RWPE1 (cell line): ENCODE measurements around the gene PRADC1.

ENCODE experiments used
- CTCF ChIA-PET: fragments of 350-600 bp; sonication (Branson Sonifier 250); formaldehyde crosslinking; extraction: SDS; loops from one replicate; lab custom pipeline; 2021; lab: Yijun Ruan, JAX
- POLR2A ChIA-PET: fragments of 400-600 bp; formaldehyde crosslinking; extraction: SDS; loops from one replicate; lab custom pipeline; 2020; ENCODE audit warnings: antibody characterized with exemption; ENCODE audit not compliant: low non-redundant PET; lab: Yijun Ruan, JAX
- DNase-seq: peaks from one replicate; pipeline ENCODE4 v3.0.0; 2012; ENCODE audit warnings: low spot score
- H3K27ac ChIP-seq: fragments of 450-650 bp; 2 replicates; pipeline ENCODE4 v1.5.1; 2017
- CTCF ChIP-seq: fragments of 450-650 bp; conservative IDR thresholded peaks from 2 replicates; pipeline ENCODE4 v1.5.1; 2017; ENCODE audit warnings: low read depth, mild to moderate bottlenecking

Gene PRADC1

GRCh38 chr2:73259704-73260337 lies 26.8 kb upstream of the PRADC1 start:
- POLR2A ChIA-PET = no interaction called here

GRCh38 chr2:73259276-73259675 lies 26.2 kb upstream of the PRADC1 start:
- DNase-seq = no peak
- no peak overlapping the region for H3K27ac ChIP-seq
- CTCF ChIA-PET = interaction anchor here (0.6 to 1.1 kb wide), 2 partner anchors 9 to 12 kb away, joined by 3 read pairs; no protein-coding TSS in a partner anchor
- TF ChIP-seq CTCF = no peak
- POLR2A ChIA-PET = no interaction called here

More at GRCh38 chr2:73259704-73260337, 26.8 kb upstream of the PRADC1 start:
- no peak for TF ChIP-seq CTCF
- CTCF ChIA-PET = interaction anchor here (0.6 to 1.3 kb wide), 6 partner anchors 12 to 175 kb away, joined by 3 to 7 read pairs (median 4); partner anchors contain the start of genes CCT7 and PRADC1
- DNase-seq = no peak
- H3K27ac ChIP-seq = no peak overlapping the region

- DNase-seq = no peak
- CTCF ChIA-PET = interaction anchor here (0.5 to 1.1 kb wide), 3 partner anchors 9 to 52 kb away, joined by 3 read pairs; no protein-coding TSS in a partner anchor
- POLR2A ChIA-PET = no interaction called here
- TF ChIP-seq CTCF = no peak
- H3K27ac ChIP-seq = no peak overlapping the region
Observed at GRCh38 chr2:73258913-73259215, 25.8 kb upstream of the PRADC1 start.

GRCh38 chr2:73258186-73258912 lies 25.3 kb upstream of the PRADC1 start:
- CTCF ChIA-PET = interaction anchor here (0.5 to 1.2 kb wide), 3 partner anchors 10 to 51 kb away, joined by 3 to 4 read pairs (median 3); no protein-coding TSS in a partner anchor
- POLR2A ChIA-PET = no interaction called here

GRCh38 chr2:73257425-73258125 lies 24.5 kb upstream of the PRADC1 start:
- no peak overlapping the region for H3K27ac ChIP-seq
- no peak for TF ChIP-seq CTCF
- CTCF ChIA-PET = interaction anchor here (1.0 to 1.2 kb wide), 2 partner anchors 10 to 11 kb away, joined by 4 read pairs; no protein-coding TSS in a partner anchor
- POLR2A ChIA-PET = no interaction called here
- no peak for DNase-seq

More at GRCh38 chr2:73258186-73258912, 25.3 kb upstream of the PRADC1 start:
- TF ChIP-seq CTCF = no peak
- DNase-seq = no peak
- H3K27ac ChIP-seq = no peak overlapping the region

GRCh38 chr2:73257021-73257420 lies 24.0 kb upstream of the PRADC1 start:
- no peak for DNase-seq
- no peak for TF ChIP-seq CTCF
- ChIA-PET CTCF (interaction anchor here (0.6 to 1.0 kb wide), 2 partner anchors 12 to 360 kb away, joined by 4 read pairs; no protein-coding TSS in a partner anchor), POLR2A (no interaction called here)
- no peak overlapping the region for H3K27ac ChIP-seq
